HG03520 (cell line): ENCODE data around the gene PARVA.

Source experiments
- ATAC-seq: cut with Tn5 transposase; IDR thresholded peaks from one replicate; pipeline ENCODE4 v1.9.1; 2021; ENCODE audit warnings: mild to moderate bottlenecking, moderate library complexity; ENCODE audit not compliant: unreplicated experiment

PARVA gene

DNA sequence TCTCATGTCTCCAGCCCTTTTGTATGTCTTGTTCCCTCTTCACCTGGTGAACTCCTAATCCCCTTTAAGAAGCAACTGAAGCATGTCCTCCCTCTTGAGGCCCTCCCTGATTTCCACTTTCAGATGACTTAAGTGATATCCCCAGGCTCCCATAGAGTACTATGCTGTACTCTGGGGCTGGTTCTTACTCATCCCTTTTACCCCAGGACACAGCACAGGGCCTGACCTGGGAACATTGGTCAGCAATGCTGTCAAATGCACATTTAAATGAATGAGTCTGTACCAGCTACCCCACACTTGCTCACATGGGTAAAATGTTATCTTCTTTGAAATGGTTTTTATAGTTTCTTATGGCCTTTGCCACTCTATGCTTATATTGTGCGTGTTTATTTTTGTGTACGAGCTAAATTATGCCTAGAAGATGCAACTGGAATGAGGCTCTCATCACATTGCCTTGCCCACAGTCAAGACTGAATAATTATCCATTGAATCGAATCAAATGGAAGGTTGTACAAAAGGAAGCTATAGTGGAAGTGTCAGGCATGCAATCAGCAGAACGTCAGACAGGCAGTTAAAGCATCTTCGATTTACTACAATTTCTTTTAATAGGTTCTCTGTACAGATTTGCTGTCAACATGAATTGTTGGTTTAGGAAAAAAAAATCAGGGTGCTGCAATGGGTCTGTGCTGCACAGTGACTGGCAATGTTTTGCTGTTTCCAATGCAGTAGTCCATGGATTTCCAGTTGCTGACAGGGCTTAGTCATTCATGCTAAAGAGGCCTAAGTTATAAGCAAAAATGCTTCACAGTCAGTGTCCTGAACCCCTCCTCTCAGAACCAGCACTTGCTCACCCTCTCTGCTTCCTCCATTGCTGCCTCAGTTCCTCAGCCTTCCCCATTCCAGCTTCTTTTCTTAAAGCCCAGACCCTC is 79.5 kb downstream of the PARVA start:
- ATAC-seq = no peak

DNA sequence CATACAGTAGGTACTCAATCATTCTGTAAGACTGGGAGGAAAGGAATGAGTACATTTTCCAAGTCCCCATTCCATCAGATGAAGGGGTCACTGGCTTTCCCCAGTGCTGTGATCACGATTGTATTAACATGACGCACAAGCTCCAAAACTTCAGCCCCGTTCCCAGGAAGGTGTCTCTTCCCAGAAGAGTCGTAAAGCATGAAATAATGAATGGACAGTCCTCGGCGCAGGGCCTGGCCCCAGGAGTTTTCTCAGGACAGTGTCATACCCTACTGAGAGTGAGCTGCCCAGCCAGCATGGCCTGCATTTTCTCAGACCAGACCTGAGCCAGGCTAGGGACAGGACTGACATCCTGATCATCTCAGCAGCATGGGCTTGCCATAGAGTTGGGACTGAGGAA is 80.7 kb downstream of the PARVA start:
- no peak for ATAC-seq

DNA sequence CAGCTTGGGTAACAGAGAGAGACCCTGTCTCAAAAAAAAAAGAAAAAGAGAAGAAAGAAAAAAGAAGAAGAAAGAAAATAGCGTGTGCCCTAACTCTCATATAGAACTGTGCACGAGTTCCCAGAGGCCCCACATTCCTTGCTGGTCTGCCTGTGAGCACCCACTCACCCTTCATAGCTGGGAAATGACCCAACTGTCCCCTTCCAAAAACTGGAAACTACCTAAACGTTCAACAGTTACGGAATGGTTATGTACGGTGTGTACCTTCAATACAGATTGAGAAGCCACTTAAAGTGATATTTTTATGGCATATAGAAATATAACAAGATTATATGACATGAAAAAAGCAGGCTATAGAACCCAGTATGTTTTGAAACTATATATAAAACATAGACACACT is 82.0 kb downstream of the PARVA start:
- no peak for ATAC-seq

DNA sequence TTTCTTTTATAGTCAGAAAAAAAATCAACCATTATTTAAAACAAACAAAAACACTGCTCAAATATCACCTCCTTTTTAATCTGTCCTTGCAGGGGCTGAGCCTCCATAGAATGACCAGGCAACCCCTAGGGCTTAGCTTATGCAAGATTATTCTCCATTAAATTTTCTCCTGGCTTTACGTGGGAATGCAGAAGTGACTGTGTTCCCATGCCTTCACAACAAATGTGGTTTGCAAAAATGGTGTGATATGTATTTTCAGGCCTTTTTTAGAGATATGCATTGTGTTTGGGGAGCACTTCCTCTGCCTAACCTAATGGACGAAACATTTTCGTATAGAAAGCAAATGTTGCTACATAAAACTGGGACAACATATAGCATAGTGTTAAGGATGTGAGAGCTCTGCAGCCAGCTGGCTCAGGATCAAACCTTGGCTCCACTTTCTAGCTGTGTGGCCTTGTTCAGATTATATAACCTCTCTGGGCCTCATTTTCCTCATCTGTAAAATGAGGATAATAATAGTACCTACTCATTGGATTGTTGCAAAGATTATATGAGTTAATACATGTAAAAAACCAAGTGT is 82.6 kb downstream of the PARVA start:
- no peak for ATAC-seq

DNA sequence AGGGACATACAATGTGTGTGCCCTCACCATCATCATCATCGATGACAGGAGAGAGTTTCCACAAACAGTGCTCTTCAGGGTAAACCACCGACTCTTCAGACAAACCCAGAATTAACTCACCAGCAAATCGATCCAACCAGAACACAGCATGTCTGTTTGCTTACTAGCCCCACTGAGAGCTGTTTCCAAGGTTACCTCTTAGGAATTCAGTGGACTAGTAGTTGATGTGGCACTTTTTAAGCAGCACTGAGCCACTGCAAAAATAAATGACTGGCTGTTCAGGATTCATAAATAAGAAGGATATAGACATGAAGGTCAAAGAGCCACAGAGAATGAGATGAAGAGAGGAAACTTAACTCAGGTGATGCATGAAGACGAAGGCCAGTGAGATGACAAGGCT is 83.1 kb downstream of the PARVA start:
- ATAC-seq = no peak

DNA sequence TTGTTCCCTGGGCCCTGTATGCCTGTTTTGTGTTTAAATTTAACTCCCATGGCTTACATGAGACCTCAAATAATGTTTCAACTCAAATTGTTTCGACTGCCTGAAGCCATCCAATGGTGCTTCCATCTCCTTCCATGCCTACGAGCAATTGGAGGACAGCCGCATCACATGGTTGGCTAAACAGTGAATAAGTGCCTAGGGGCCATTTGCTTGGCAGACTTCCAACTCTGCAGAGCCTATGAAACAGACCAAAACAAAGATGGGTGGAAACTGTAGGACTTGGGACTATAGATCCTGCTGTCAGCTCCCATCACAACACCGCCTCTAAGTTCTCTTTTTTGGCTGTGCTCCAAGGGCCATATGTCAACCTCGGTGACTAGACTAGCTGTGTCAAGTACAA is 84.1 kb downstream of the PARVA start:
- no peak for ATAC-seq

DNA sequence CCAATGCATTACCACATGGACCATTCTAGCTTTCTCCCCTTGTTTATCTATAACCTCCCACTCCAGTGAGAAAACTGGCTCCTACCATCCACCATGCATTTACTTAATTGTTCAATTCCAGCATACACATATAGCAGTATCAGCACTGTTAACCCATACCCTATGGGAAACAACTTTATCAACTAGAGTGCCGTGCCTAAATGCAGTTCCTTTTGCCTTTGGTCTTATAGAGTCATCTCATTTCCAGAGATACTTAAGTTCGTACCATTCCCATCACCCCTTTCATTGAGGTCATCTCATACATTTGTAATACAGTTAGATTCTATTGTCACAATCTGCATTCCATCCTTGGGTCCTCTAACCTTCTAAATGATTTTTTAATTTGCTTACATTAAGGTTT is 86.9 kb downstream of the PARVA start:
- no peak for ATAC-seq

DNA sequence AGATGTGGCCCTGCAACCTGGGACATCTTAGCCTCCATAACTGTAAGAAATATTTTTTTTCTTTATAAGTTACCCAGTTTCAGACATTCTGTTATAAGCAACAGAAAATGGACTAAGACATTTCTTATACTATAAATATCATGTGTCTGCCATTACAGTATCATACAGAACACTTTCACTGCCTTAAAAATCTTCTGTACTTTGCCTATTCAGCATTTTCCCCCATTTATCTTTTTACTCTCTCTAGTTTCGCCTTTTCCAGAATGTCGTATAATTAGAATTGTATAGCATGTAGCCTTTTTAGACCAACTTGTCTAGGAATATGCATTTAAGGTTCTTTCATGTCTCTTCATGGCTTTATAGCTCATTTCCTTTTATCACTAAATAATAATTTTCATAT is 88.0 kb downstream of the PARVA start:
- no peak for ATAC-seq

DNA sequence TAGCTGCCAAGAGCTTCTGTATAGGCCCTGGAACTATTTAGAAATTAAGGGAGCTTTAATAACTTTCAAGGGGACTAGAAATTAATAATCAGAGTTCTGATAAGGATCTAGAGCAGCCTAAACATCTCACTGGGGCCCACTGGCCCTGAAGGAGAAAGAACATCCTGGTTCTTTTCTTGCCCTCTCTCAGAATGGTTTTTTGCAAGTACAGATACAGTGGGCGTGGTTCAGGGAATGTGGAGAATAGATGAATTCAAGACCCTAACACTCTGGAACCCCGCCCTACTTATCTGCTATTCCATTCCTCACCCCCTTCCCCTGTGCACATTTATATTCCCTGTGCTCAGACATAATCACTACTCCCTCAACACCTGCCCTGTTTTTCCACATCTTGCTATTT is 90.2 kb downstream of the PARVA start:
- ATAC-seq = no peak

DNA sequence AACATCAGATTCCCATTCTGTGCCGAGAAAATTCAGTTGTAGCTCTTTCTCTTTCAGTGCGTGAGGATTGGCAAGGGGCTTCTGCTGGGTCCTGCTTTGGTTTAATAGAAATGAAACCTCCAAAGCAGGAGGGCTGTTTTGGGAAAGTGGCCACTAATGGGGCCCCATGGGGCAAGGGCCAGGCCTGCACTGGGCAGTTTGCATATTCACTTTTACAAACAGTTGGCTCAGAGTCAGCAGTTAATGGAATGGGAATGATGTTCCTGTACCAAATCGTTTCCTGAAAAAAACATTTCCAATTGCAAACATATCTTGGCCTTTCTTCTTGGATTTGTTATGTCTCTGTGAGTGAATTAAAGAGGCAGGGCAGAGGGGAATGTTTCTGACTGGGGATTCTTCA is 92.1 kb downstream of the PARVA start:
- ATAC-seq = no peak

DNA sequence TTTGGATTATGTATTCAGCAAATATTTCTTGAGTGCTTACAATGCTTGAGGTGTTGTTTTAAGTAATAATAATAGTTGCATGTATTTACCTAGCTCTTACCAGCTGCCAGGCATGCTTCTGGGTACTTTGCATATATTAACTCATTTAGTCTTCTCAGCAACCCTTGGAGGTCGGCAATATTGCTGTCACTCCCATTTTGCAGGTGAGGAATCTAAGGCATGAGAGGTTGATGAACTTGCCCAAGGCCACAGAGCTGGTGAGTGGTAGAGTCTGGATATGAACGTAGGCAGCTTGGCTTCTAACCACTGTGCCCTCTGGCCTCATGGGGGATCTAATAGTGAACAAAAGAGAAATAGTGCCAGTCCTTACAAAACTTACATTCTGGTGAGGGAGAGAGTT is 92.9 kb downstream of the PARVA start:
- no peak for ATAC-seq

DNA sequence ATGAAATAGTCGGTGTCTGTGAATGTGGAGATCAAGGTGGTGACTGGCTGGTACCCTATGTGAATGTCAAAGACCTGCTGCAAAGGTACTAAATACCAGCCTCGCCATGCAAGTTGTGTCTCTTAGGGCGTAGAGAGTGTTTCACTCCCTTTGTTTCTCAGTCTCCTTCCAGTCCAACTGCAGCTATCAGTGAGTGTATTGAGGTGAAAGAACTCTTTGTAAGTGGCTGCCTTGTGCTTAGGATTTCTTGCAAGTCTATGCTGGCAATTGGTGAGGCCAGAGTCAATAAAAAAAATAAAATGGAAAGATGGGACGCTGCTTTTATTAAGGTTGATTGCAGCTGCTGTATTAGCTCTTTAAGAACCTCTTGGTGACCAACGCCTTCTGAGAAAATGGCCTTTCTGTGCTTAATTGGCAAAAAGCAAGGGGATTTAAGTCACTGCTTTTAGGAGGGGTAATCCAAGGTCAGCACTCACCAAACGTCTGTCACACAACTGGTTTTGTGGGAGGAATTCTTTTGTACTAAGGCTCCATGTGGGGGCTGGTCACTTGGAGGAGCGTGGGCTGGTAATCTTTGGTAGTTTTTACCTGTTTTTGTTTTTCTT is 95.1 kb downstream of the PARVA start:
- no peak for ATAC-seq

DNA sequence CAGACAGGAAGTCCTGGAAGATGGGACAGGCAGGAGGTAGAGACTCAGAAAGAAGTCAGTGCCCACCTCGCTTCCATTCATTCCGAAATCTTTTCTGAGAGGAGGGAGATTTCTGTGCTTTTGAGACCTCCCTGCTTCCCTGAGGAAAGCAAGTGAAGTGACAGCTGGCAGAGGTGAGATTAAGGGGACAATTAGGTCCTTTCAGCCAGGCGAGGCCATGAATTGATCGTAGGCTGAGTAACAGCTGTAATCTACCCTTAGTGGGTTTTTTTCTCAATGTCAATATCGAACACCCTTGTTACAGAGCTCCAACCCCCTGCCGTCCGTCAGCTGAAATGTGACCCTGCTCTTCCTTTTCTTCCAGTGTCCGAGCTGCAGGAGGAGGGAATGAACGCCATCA is 96.0 kb downstream of the PARVA start:
- ATAC-seq = no peak

DNA sequence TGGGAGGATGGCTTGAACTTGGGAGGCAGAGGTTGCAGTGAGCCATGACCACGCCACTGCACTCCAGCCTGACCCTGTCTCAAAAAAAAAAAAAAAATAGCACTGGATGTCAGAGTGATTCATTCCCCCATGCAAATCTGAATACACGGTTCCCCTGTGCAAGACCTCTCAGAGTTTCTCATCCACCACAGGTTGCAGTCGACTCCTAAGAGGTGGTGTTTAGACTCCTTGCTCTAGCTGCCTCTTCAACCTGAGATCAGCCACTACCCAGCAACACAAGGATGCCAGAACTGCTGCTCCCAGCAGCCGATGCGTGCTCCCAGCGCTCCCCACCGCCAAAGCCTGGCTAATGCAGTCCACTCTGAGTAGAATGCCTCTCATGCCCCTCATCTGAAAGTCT is 97.5 kb downstream of the PARVA start:
- ATAC-seq = no peak

DNA sequence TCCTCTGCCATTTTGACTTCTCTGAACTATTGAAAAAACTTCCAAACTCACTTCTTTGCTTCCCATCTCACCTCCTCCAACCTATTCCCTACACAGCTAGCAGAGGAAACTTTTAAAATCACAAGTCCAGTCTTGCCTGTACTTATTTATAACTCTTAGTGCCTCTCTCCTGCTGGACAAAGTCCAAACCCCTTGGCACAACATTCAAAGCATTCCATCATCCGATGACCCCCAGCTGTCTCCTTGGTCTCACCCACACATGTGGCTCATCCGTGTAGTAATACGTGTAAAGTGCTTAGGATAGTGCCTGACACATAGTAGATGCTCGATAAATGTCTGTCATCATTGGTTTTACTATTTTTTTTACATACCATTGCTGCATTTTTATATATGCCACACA is 101.4 kb downstream of the PARVA start:
- ATAC-seq = no peak

DNA sequence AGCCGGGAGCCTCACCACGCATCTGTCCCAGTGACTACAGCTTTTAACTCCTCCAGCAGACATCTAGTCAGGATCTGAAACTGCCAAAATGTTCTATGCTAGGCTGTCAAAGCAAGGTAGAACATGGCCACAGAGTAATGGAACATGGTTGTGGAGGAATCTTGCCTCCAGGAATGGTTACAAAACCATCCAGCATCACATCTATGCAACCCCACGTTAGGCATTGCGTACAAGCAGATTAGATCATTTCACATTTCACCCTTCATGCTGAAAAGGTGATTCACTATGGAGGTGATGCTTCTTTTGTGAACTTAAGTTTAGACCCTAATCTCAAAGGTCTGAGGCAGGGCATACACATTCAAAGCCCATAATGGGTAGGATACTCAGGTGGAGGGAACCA is 103.0 kb downstream of the PARVA start:
- ATAC-seq = no peak

DNA sequence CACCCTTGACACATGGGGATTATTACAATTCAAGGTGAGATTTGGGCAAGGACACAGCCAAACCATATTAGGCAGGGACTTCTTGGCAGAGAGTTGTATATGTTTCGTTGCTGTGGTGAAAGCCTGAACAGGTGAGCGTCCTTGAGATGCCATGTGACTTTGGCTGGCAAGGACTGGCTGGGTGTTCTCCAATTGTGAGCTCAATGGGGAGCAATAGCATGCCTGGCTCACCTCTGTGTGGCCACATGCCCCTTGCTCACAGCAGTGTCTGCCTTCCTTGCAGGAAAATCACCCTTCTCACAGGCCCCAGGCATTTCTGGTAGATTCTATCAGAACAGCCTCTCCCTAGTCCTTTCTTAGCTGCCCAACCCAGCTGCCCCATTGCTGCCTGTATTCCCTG is 105.5 kb downstream of the PARVA start:
- ATAC-seq = no peak

DNA sequence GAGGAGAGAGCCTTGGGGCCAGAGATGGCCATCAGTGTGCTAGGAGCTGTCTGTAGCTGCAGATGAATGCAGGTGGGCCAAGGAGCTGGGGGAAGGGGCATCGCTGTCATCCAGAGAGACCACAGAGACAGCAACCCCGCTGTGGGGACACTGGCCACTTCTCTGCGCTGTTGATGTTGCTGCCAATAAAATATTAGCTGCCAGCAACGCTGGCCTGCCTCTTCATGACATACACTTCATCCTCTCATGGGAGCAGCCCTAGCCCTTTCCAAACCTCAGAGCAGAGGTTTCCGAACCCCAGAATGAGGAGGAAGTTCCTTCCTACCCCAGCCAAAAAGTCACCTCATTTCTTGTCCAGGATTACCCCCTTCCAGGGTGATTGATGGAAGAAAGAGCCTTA is 106.2 kb downstream of the PARVA start:
- no peak for ATAC-seq

DNA sequence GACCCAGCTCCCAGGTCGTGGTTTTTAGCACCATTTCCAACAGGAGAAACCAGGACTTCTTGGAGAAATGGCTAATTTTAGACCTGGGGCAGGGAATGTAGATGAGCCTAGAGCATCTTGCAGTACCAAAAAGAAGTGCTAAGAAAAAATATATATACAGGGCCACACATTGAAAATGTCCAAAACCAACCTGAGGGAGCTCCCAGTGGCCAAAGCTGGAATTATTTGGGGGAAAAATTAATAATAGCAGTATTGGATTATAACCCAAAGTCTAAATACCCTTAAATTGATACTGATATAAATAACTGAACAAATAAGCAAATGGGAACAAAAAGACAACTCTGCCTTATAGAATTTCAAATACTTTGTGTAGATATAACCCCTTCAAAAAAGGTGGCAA is 108.0 kb downstream of the PARVA start:
- ATAC-seq = no peak

DNA sequence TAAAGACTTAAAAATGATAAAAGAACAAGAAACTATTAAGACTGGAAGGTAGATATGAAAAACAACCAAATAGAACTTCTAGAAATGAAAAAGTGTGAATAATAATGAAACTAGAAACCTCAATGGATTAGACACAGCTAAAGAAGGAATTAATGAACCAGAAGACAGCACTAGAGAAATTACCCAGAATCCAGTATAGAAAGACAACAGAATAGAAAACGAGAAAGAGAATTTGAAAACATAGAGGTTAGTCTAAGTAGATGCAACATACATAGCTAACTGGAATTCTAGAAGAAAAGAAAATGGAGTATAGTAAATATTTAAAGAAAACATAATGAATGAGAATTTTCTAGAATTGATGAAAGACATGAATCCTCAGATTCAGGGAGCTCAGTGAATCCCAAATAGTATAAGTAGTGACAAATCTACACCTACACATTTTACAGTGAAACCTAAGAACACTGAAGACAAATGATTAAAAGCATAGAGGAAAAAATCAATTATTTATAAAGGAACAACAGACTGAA is 111.9 kb downstream of the PARVA start:
- ATAC-seq = no peak

DNA sequence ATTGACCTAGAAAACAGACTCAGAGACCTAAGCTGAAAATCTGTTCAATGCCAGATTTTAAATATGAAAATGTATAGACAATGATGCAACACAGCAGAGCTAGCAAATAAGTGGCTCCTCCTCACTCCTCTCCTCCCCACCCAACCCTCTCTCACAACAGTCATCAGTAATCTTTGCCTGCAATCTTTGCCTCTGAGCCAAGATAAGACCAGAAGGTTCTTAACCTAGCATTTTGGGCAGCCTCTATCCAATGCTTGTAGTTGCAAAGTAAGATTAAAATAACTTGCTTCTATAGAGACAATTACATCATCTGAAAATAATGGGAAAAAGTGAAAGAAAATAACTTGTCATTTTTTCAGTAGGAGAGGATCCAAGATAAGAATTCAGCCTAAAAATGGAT is 117.3 kb downstream of the PARVA start:
- no peak for ATAC-seq
